ENCODE measurements around the gene ATRAID.

DNA sequence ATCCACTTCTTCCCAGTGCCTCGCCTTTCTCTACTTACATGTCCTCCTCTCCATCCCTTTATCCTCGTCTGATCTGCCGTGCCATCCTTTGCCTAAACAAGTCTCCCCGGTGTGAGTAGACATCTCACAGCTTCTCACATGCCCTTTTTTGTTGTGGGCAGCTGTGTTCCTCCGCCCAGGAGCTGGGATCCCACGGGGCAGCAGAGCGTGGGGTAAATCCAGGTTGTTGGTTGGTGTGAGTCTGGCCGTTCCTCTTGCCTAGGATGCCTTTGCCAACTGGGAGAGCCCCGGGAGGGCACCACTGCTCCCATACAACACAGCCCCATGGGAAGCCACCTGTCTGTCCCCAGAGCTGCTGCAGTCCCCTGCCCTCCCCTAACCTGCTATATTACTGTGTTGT is 28.6 kb downstream of the ATRAID start:
- no peak for TF ChIP-seq POLR2A (IDR thresholded peaks at IDR 0.05)
- TF ChIP-seq, protein P1, sequence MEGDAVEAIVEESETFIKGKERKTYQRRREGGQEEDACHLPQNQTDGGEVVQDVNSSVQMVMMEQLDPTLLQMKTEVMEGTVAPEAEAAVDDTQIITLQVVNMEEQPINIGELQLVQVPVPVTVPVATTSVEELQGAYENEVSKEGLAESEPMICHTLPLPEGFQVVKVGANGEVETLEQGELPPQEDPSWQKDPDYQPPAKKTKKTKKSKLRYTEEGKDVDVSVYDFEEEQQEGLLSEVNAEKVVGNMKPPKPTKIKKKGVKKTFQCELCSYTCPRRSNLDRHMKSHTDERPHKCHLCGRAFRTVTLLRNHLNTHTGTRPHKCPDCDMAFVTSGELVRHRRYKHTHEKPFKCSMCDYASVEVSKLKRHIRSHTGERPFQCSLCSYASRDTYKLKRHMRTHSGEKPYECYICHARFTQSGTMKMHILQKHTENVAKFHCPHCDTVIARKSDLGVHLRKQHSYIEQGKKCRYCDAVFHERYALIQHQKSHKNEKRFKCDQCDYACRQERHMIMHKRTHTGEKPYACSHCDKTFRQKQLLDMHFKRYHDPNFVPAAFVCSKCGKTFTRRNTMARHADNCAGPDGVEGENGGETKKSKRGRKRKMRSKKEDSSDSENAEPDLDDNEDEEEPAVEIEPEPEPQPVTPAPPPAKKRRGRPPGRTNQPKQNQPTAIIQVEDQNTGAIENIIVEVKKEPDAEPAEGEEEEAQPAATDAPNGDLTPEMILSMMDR (IDR thresholded peaks at IDR 0.05), result no peak
